Upper lobe of left lung (tissue), 6 donors: ENCODE measurements around the gene ZBTB46. TPM values are rescaled to one million over a fixed set of nuclear protein-coding genes. Genes with fewer than 3 reads are reported as not detected.

Experiments used
- ATAC-seq, 2 donors: fragments of 200-7000 bp; cut with Tn5 transposase; one replicate each; pipeline ENCODE4 v1.9.1; 2022; ENCODE audit warnings: mild to moderate bottlenecking in 2 of 2, moderate library complexity in 2 of 2; ENCODE audit not compliant: low FRiP score in 2 of 2
- DNase-seq, 2 donors: peaks; one replicate each; pipeline ENCODE4 v3.0.0-alpha.2; 2019 to 2020
- H3K27ac ChIP-seq, 4 donors: fragments of 200-600 bp; sonication (generic); one replicate each; pipeline ENCODE4 v1.5.1; 2016 to 2019
- H3K27me3 ChIP-seq, 4 donors: fragments of 200-600 bp; sonication (generic); one replicate each; pipeline ENCODE4 v1.5.1; 2017 to 2019
- H3K36me3 ChIP-seq, 4 donors: fragments of 200-600 bp; sonication (generic); one replicate each; pipeline ENCODE4 v1.5.1; 2016 to 2019
- H3K4me1 ChIP-seq, 4 donors: fragments of 200-600 bp; sonication (generic); one replicate each; pipeline ENCODE4 v1.5.1; 2018 to 2019
- H3K4me3 ChIP-seq, 4 donors: fragments of 200-600 bp; sonication (generic); one replicate each; pipeline ENCODE4 v1.5.1; 2017 to 2019; ENCODE audit warnings: mild to moderate bottlenecking in 2 of 4, moderate library complexity in 1 of 4
- H3K9me3 ChIP-seq, 4 donors: fragments of 200-600 bp; sonication (generic); one replicate each; pipeline ENCODE4 v1.5.1; 2018 to 2019
- EP300 ChIP-seq, 4 donors: sonication (generic); formaldehyde crosslinking; IDR thresholded peaks; one replicate each; pipeline ENCODE4 v1.5.1; 2017; ENCODE audit warnings: antibody characterized with exemption in 4 of 4, control low read depth in 2 of 4
- POLR2A ChIP-seq, 4 donors: fragments of 450-650 bp; IDR thresholded peaks; one replicate each; pipeline ENCODE4 v1.5.1; 2016 to 2017; ENCODE audit warnings: antibody characterized with exemption in 4 of 4, mild to moderate bottlenecking in 2 of 4
- POLR2AphosphoS5 ChIP-seq, 2 donors: sonication (generic); formaldehyde crosslinking; IDR thresholded peaks; one replicate each; pipeline ENCODE4 v1.5.1; 2017; ENCODE audit warnings: antibody characterized with exemption in 2 of 2
- WGBS, 2 donors: methylation state at CpG; one replicate each; pipeline ENCODE4 v1.1.5; 2017 to 2018; 5-methylcytosine and 5-hydroxymethylcytosine counted together
- total RNA-seq, 6 donors: library from RNA; depleted of rRNA in 4 of 6; stranded (reverse); fragments of >200 nt in 4 of 6; gene quantifications; one replicate each; pipeline versions ENCODE4 v1.1.0 to v1.2.1, GENCODE V29; 2016 to 2021
- TF ChIP-seq, protein P1 (sequence below), 6 experiments: fragments of 450-650 bp in 4 of 6; fragments of 200-600 bp in 2 of 6; sonication (generic) in 2 of 6; IDR thresholded peaks; one replicate each; pipeline ENCODE4 v1.5.1; 2016 to 2019; ENCODE audit warnings: antibody characterized with exemption in 6 of 6
- donor health status: DM: no; HTN: no; CAD: no; lungs with moderate emphysema.
- donor health status: DM: no; HTN: yes; CAD: no; lungs with severe emphysema.

The ZBTB46 gene
- total RNA-seq, 6 donors from 2014 or later = 7.6 to 25.3 (median 11.6) TPM

DNA sequence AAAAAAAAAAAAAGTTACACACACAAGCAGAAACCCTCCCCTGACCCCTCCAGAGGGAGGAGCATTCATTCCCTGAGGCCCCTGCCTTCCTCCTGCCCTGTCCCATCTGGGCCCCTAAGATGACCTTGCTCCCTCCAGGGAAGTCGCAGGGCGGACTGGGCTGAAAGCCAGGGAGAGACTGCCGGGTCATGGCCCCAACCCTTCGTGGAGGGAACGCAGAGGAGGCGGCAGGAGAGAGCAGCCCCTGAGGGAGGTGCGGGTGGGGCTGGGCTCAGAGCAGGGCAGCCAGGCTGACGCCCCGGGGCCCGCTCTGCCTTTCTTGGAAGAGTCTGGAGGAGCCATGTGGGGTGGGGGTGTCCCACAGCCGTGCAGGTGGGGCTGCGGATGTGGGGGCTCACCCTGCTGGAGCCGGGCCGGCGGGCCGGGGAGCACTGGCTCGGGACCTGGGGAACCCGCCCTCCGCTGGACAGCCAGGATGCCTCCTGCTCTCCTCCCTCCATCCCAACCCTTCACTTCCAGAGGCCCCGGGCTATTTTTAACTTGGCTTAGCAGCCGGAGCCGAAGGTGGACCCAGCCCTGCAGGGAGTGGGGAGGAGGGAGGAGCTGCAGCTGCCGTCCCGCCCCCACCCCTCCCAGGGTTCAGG, 15.2 kb upstream of the ZBTB46 start:
- ATAC-seq = peak in 1 of 2 donors; percentile 40
- Histone ChIP-seq H3K36me3 (no peaks in the 10 kb centered on the region), H3K4me1 (peaks cover 37 to 51% (median 41%) of the 10 kb centered on the region in 4 donors), H3K27me3 (peaks cover 0 to 19% (median 0%) of the 10 kb centered on the region in 4 donors), H3K9me3 (no peaks in the 10 kb centered on the region), H3K4me3 (no peak overlapping the region), H3K27ac (peak overlapping the region; percentile 58 to 84 (median 81))
- WGBS, 2 donors = 0 to 5% methylated on average over 8 to 22 of the region's 24 CpGs
- peak in 1 of 2 donors; percentile 80 for DNase-seq
- TF ChIP-seq POLR2AphosphoS5 (IDR thresholded peaks at IDR 0.05) (peak in 1 of 2 donors; percentile 24), POLR2A (IDR thresholded peaks at IDR 0.05) (no peak)

DNA sequence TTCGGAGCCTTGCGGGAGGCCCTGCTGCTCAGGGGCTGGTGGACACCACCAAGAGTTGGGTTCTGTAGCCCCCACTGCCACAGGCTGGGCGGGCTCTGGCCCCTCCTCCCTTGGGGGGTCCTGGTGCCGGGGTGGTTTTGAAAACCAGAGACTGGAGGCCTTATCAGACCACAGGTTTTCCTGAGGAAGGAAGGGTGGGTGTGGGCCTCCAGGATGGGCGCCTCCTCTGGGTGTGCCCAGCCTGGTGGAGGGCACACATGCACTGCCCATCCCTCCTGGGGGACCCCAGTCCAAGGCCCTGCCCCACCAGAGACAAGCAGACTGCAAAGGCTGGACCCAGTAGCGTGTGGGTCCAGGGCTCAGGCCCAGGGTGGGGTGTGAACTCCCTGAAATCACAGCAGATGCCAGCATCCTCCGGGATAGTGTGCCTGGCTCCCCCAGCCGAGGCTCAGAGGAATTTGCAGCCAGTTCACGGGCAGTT, 13.5 kb upstream of the ZBTB46 start:
- Histone ChIP-seq H3K27me3 (peaks cover 0 to 19% (median 0%) of the 10 kb centered on the region in 4 donors), H3K4me1 (peaks cover 37 to 51% (median 41%) of the 10 kb centered on the region in 4 donors), H3K9me3 (no peaks in the 10 kb centered on the region), H3K27ac (peak overlapping the region; percentile 32 to 84 (median 68)), H3K4me3 (no peak overlapping the region), H3K36me3 (no peaks in the 10 kb centered on the region)
- peak in 1 of 2 donors; percentile 55 for DNase-seq
- 38 to 43% methylated on average over 3 to 5 of the region's 9 CpGs for WGBS, 2 donors
- ATAC-seq = peak in 1 of 2 donors; percentile 30
- TF ChIP-seq EP300 (IDR thresholded peaks at IDR 0.05) = peak in 1 of 4 donors; percentile 80
- no peak for TF ChIP-seq POLR2A (IDR thresholded peaks at IDR 0.05)
- TF ChIP-seq, protein P1, sequence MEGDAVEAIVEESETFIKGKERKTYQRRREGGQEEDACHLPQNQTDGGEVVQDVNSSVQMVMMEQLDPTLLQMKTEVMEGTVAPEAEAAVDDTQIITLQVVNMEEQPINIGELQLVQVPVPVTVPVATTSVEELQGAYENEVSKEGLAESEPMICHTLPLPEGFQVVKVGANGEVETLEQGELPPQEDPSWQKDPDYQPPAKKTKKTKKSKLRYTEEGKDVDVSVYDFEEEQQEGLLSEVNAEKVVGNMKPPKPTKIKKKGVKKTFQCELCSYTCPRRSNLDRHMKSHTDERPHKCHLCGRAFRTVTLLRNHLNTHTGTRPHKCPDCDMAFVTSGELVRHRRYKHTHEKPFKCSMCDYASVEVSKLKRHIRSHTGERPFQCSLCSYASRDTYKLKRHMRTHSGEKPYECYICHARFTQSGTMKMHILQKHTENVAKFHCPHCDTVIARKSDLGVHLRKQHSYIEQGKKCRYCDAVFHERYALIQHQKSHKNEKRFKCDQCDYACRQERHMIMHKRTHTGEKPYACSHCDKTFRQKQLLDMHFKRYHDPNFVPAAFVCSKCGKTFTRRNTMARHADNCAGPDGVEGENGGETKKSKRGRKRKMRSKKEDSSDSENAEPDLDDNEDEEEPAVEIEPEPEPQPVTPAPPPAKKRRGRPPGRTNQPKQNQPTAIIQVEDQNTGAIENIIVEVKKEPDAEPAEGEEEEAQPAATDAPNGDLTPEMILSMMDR (IDR thresholded peaks at IDR 0.05) = no peak
- peak in 1 of 2 donors; percentile 35 for TF ChIP-seq POLR2AphosphoS5 (IDR thresholded peaks at IDR 0.05)

GRCh38 chr20:63843778-63844177, 12.7 kb upstream of the ZBTB46 start:
- H3K4me3 ChIP-seq = no peak overlapping the region
- peaks cover 37 to 51% (median 41%) of the 10 kb centered on the region in 4 donors for H3K4me1 ChIP-seq
- 36 to 39% methylated on average over 2 to 15 of the region's 16 CpGs for WGBS, 2 donors
- no peak for ATAC-seq
- H3K27me3 ChIP-seq = peaks cover 0 to 19% (median 0%) of the 10 kb centered on the region in 4 donors
- TF ChIP-seq, protein P1 (IDR thresholded peaks at IDR 0.05) = no peak
- no peak for TF ChIP-seq EP300 (IDR thresholded peaks at IDR 0.05)
- TF ChIP-seq POLR2A (IDR thresholded peaks at IDR 0.05) = no peak
- no peak for TF ChIP-seq POLR2AphosphoS5 (IDR thresholded peaks at IDR 0.05)
- H3K27ac ChIP-seq = peak overlapping the region in 3 of 4 donors; percentile 52 to 84 (median 83)
- no peak for DNase-seq
- no peaks in the 10 kb centered on the region for H3K9me3 ChIP-seq
- H3K36me3 ChIP-seq = no peaks in the 10 kb centered on the region

GRCh38 chr20:63843222-63843621, 12.2 kb upstream of the ZBTB46 start:
- TF ChIP-seq POLR2A (IDR thresholded peaks at IDR 0.05) (no peak), POLR2AphosphoS5 (IDR thresholded peaks at IDR 0.05) (no peak), EP300 (IDR thresholded peaks at IDR 0.05) (no peak)
- TF ChIP-seq, protein P1 (IDR thresholded peaks at IDR 0.05) = no peak
- Histone ChIP-seq H3K4me3 (no peak overlapping the region), H3K36me3 (no peaks in the 10 kb centered on the region), H3K27me3 (peaks cover 0 to 16% (median 0%) of the 10 kb centered on the region in 4 donors), H3K27ac (peak overlapping the region in 2 of 4 donors; percentile 83 to 84), H3K9me3 (no peaks in the 10 kb centered on the region), H3K4me1 (peaks cover 33 to 46% (median 40%) of the 10 kb centered on the region in 4 donors)
- 85 to 90% methylated on average over 12 of the region's 12 CpGs for WGBS, 2 donors
- ATAC-seq (no peak), DNase-seq (no peak)

DNA sequence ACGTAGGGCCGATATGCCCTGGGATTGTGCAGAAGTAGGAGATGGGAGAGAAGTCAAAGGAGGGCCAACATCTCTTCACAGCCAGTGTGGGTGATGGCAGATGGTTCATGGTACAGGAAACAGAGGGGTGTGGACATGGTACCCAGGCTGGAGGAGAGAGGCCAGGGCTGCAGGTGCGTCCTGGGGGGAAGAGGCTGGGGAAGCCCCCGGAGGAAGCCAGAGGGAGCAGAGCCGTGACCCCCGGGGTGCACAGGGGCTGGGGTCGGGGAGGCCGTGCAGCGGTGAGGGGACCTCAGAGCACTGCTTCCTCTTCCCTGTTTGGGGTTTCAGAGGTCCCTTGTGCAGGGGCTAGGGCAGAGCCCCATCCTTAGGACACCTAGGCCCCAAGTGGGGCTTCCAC, 11.2 kb upstream of the ZBTB46 start:
- no peak overlapping the region for H3K4me3 ChIP-seq
- 59 to 61% methylated on average over 7 to 9 of the region's 9 CpGs for WGBS, 2 donors
- TF ChIP-seq POLR2A (IDR thresholded peaks at IDR 0.05) (no peak), EP300 (IDR thresholded peaks at IDR 0.05) (no peak), POLR2AphosphoS5 (IDR thresholded peaks at IDR 0.05) (no peak)
- TF ChIP-seq, protein P1 (IDR thresholded peaks at IDR 0.05) = no peak
- H3K27ac ChIP-seq = no peak overlapping the region
- peaks cover 0 to 6% (median 0%) of the 10 kb centered on the region in 4 donors for H3K27me3 ChIP-seq
- no peaks in the 10 kb centered on the region for H3K9me3 ChIP-seq
- H3K4me1 ChIP-seq = peaks cover 24 to 37% (median 30%) of the 10 kb centered on the region in 4 donors
- no peak for ATAC-seq
- no peak for DNase-seq
- H3K36me3 ChIP-seq = no peaks in the 10 kb centered on the region
